Panc1 (cell line): ENCODE results near the gene BABAM2. TPM values are rescaled to one million over a fixed set of nuclear protein-coding genes. Genes with fewer than 3 reads are reported as not detected.

Source experiments
- ATAC-seq: fragments of 200-7000 bp; cut with Tn5 transposase; 2 replicates; pipeline ENCODE4 v1.9.1; 2020; ENCODE audit warnings: mild to moderate bottlenecking, moderate library complexity
- BruUV-seq: library from RNA; stranded (reverse); fragments of 400-500 nt; replicated peaks from 2 replicates; lab custom pipeline; 2021; lab: Mats Ljungman, UMichigan
- CTCF ChIA-PET: fragments of 300-600 bp; sonication (Branson Sonifier 250); formaldehyde crosslinking; loops from one replicate; lab custom pipeline; 2022; ENCODE audit warnings: antibody characterized with exemption; lab: Charles Lee
- POLR2A ChIA-PET: fragments of 300-600 bp; sonication (Branson Sonifier 250); formaldehyde crosslinking; loops from one replicate; lab custom pipeline; 2022; ENCODE audit warnings: antibody characterized with exemption; lab: Charles Lee
- DNase-seq: peaks from one replicate; pipeline ENCODE4 v3.0.0-alpha.2; 2010; ENCODE audit warnings: low read depth, low spot score
- H3K27ac ChIP-seq: 2 replicates; pipeline ENCODE4 v1.5.1; 2011; ENCODE audit warnings: mild to moderate bottlenecking, low read length, inconsistent platforms
- H3K27me3 ChIP-seq: fragments of 200-500 bp; sonication (Bioruptor generic); 2 replicates; pipeline ENCODE4 v1.6.0; 2014; ENCODE audit warnings: low read length, inconsistent platforms; ENCODE audit not compliant: control insufficient read depth, insufficient read depth
- H3K36me3 ChIP-seq: fragments of 200-500 bp; sonication (Bioruptor generic); 2 replicates; pipeline ENCODE4 v1.5.1; 2014; ENCODE audit warnings: inconsistent platforms, mild to moderate bottlenecking, low read length, moderate library complexity; ENCODE audit not compliant: control insufficient read depth, insufficient read depth
- H3K4me1 ChIP-seq: 2 replicates; pipeline ENCODE4 v1.5.1; 2011; ENCODE audit warnings: inconsistent platforms, mild to moderate bottlenecking, low read length, moderate library complexity; ENCODE audit not compliant: control insufficient read depth, insufficient read depth
- H3K4me3 ChIP-seq, 2 experiments: 2 replicates each; pipeline ENCODE4 v1.5.1; 2011 to 2012; ENCODE audit warnings: low read depth in 2 of 2, low read length in 2 of 2, mild to moderate bottlenecking in 2 of 2, inconsistent platforms in 1 of 2, moderate library complexity in 1 of 2
- H3K9me3 ChIP-seq: fragments of 200-500 bp; sonication (Bioruptor generic); 2 replicates; pipeline ENCODE4 v1.5.1; 2014; ENCODE audit warnings: low read depth, mild to moderate bottlenecking, inconsistent platforms, low read length, moderate library complexity; ENCODE audit not compliant: control insufficient read depth, insufficient read depth
- CTCF ChIP-seq: fragments of 450-650 bp; IDR thresholded peaks from 2 replicates; pipeline ENCODE4 v1.5.1; 2017; ENCODE audit warnings: mild to moderate bottlenecking
- POLR2AphosphoS5 ChIP-seq: IDR thresholded peaks from 2 replicates; pipeline ENCODE4 v1.6.1; 2012; ENCODE audit warnings: mild to moderate bottlenecking, low read depth, low read length, moderate library complexity
- SIN3A ChIP-seq: IDR thresholded peaks from 2 replicates; pipeline ENCODE4 v1.6.1; 2012; ENCODE audit warnings: low read depth, mild to moderate bottlenecking, low read length, moderate library complexity, borderline replicate concordance; ENCODE audit not compliant: insufficient read depth
- TCF7L2 ChIP-seq: IDR thresholded peaks from 2 replicates; pipeline ENCODE4 v1.6.1; 2011; ENCODE audit warnings: mild to moderate bottlenecking, low read depth, low read length, inconsistent platforms
- in situ Hi-C: cut with HindIII; loops from 2 replicates; pipeline ENCODE4 v1.10.0; 2016; ENCODE audit warnings: low sequenced_read_pairs, low pct_unique_long_range_greater_than_20kb
- intact Hi-C: fragments of 100-400 bp; cut with micrococcal nuclease; formaldehyde crosslinking; loops from one replicate; pipeline ENCODE4 v1.10.0; 2022; ENCODE audit not compliant: unreplicated experiment
- total RNA-seq: library from RNA; stranded (reverse); gene quantifications from one replicate; pipeline ENCODE4 v1.2.1, GENCODE V29; 2021; ENCODE audit not compliant: unreplicated experiment
- TF ChIP-seq, protein P1 (sequence below), 2 experiments: IDR thresholded peaks; 2 replicates each; pipeline ENCODE4 v1.6.1; 2011 to 2012; ENCODE audit warnings: low read depth in 2 of 2, control low read depth in 1 of 2, low read length in 1 of 2, mild to moderate bottlenecking in 1 of 2, moderate library complexity in 1 of 2; ENCODE audit not compliant: insufficient read depth in 1 of 2

Gene BABAM2
- total RNA-seq, 1 experiment from 2014 or later: 31.2 TPM

- ChIA-PET CTCF (interaction anchor here (0.6 kb wide), 1 partner anchor 47 kb away, joined by 4 read pairs; no protein-coding TSS in a partner anchor), POLR2A (no interaction called here)
- Histone ChIP-seq H3K27me3 (no peaks in the 10 kb centered on the region), H3K36me3 (no peaks in the 10 kb centered on the region), H3K27ac (no peak overlapping the region), H3K4me3 (no peak overlapping the region), H3K4me1 (no peaks in the 10 kb centered on the region; the same call in 1 of the 2 replicates), H3K9me3 (no peaks in the 10 kb centered on the region)
- ATAC-seq (no peak), DNase-seq (no peak)
- no TSS peak for BruUV-seq
- in situ Hi-C loops: no loop called here
- TF ChIP-seq, protein P1, sequence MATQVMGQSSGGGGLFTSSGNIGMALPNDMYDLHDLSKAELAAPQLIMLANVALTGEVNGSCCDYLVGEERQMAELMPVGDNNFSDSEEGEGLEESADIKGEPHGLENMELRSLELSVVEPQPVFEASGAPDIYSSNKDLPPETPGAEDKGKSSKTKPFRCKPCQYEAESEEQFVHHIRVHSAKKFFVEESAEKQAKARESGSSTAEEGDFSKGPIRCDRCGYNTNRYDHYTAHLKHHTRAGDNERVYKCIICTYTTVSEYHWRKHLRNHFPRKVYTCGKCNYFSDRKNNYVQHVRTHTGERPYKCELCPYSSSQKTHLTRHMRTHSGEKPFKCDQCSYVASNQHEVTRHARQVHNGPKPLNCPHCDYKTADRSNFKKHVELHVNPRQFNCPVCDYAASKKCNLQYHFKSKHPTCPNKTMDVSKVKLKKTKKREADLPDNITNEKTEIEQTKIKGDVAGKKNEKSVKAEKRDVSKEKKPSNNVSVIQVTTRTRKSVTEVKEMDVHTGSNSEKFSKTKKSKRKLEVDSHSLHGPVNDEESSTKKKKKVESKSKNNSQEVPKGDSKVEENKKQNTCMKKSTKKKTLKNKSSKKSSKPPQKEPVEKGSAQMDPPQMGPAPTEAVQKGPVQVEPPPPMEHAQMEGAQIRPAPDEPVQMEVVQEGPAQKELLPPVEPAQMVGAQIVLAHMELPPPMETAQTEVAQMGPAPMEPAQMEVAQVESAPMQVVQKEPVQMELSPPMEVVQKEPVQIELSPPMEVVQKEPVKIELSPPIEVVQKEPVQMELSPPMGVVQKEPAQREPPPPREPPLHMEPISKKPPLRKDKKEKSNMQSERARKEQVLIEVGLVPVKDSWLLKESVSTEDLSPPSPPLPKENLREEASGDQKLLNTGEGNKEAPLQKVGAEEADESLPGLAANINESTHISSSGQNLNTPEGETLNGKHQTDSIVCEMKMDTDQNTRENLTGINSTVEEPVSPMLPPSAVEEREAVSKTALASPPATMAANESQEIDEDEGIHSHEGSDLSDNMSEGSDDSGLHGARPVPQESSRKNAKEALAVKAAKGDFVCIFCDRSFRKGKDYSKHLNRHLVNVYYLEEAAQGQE (IDR thresholded peaks at IDR 0.05; ENCODE audit: insufficient read depth in 1 of 2, low read depth in 2 of 2, low read length in 1 of 2): no peak
- TF ChIP-seq SIN3A (no peak), TCF7L2 (no peak)
- intact Hi-C loops: no loop called here
Measured at GRCh38 chr2:28342081-28342967, 451.8 kb downstream of the BABAM2 start.

DNA sequence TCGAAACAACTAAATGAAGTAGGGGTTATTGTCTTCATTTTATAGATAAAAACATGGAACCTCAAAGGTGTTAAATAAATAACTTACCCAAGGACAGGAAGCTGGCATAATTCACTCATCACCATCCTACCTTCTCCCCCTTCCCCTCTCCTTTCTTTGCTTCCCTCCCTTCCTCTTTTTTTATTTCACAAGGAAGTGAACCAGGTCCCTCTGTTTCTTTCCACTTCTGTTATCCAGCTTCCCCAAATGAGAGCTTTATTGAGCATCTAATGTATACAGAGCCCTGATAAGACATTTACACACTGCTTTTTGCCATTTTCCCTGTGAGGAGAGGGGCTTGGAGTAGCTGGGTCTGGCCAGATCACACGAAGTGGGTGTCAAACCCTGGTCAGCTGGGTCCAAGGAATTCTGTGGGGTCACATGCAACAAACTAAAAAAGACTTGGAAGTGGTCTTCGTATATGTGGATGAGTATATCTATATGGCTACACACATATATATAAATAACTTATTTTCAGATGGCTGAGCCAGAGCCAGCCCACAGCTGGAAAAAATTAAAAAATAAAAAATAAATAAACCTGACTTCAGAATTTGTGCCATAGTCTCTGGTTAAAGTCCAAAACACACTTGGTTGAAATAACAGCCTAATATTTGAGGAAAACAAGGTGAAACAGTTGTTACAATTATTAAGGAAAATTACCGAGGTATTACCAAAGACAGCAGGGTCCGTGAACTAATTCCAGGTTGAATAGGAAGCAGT is 452.8 kb downstream of the BABAM2 start:
- POLR2A ChIA-PET: no interaction called here
- in situ Hi-C loops: no loop called here

More for the DNA sequence above, 452.8 kb downstream of the BABAM2 start:
- TF ChIP-seq CTCF (no peak), POLR2AphosphoS5 (no peak), TCF7L2 (no peak), SIN3A (no peak)
- TF ChIP-seq, protein P1 (IDR thresholded peaks at IDR 0.05; ENCODE audit: insufficient read depth in 1 of 2, low read depth in 2 of 2, low read length in 1 of 2): no peak
- CTCF ChIA-PET: no interaction called here
- Histone ChIP-seq H3K27ac (no peak overlapping the region), H3K27me3 (no peaks in the 10 kb centered on the region), H3K36me3 (no peaks in the 10 kb centered on the region), H3K4me1 (no peaks in the 10 kb centered on the region; the same call in 1 of the 2 replicates), H3K4me3 (no peak overlapping the region), H3K9me3 (no peaks in the 10 kb centered on the region)
- BruUV-seq: no TSS peak
- ATAC-seq (no peak), DNase-seq (no peak)
- intact Hi-C loops: no loop called here
